ENCODE data around the gene TAF15. TPM values are rescaled to one million over a fixed set of nuclear protein-coding genes. Genes with fewer than 3 reads are reported as not detected.

TAF15 gene
- total RNA-seq, 2 experiments from 2014 or later = 316 to 330 TPM

GRCh38 chr17:35849469-35850348, 40.4 kb downstream of the TAF15 start:
- Mint-ChIP-seq H3K4me3 (no peak overlapping the region), H3K27me3 (no peaks in the 10 kb centered on the region), H3K9me3 (ENCODE audit: low read depth) (no peaks in the 10 kb centered on the region), H3K27ac (peak overlapping the region; percentile 53), H3K36me3 (ENCODE audit: low read depth) (peaks cover 39% of the 10 kb centered on the region), H3K4me1 (peaks cover 9% of the 10 kb centered on the region)
- peak; percentile 67 for DNase-seq
- ATAC-seq = peak; percentile 80
- ChIA-PET POLR2A (no interaction called here), CTCF (interaction anchor here (0.6 to 3.3 kb wide), 16 partner anchors 9 to 126 kb away, joined by 3 to 17 read pairs (median 4); no protein-coding TSS in a partner anchor)
- intact Hi-C loops (cut with DNase I, micrococcal nuclease) = loop anchor here (1.0 to 5.0 kb wide), 2 partner anchors 81 to 158 kb away; partner anchors contain the start of gene RDM1 (in 2 of the 2)

GRCh38 chr17:35855965-35856364, 46.7 kb downstream of the TAF15 start:
- intact Hi-C loops (cut with DNase I, micrococcal nuclease) = no loop called here
- ChIA-PET CTCF (interaction anchor here (0.5 kb wide), 1 partner anchor 47 kb away, joined by 3 read pairs; no protein-coding TSS in a partner anchor), POLR2A (no interaction called here)
- H3K36me3 Mint-ChIP-seq (ENCODE audit: low read depth) = peaks cover 11% of the 10 kb centered on the region
- no peak for ATAC-seq
- no peak for DNase-seq
- H3K27ac Mint-ChIP-seq = no peak overlapping the region
- peaks cover 8% of the 10 kb centered on the region for H3K4me1 Mint-ChIP-seq
- H3K9me3 Mint-ChIP-seq (ENCODE audit: low read depth) = no peaks in the 10 kb centered on the region
- no peak overlapping the region for H3K4me3 Mint-ChIP-seq
- H3K27me3 Mint-ChIP-seq = no peaks in the 10 kb centered on the region

- no peak overlapping the region for H3K4me3 Mint-ChIP-seq
- no peaks in the 10 kb centered on the region for H3K9me3 Mint-ChIP-seq (ENCODE audit: low read depth)
- POLR2A ChIA-PET = no interaction called here
- peaks cover 8% of the 10 kb centered on the region for H3K4me1 Mint-ChIP-seq
- peaks cover 6% of the 10 kb centered on the region for H3K36me3 Mint-ChIP-seq (ENCODE audit: low read depth)
- intact Hi-C loops (cut with DNase I, micrococcal nuclease) = no loop called here
- CTCF ChIA-PET = interaction anchor here (0.5 to 1.0 kb wide), 2 partner anchors 48 to 215 kb away, joined by 3 read pairs; no protein-coding TSS in a partner anchor
- no peak overlapping the region for H3K27ac Mint-ChIP-seq
- no peaks in the 10 kb centered on the region for H3K27me3 Mint-ChIP-seq
- ATAC-seq (peak; percentile 80), DNase-seq (no peak)
Measured at GRCh38 chr17:35856603-35857002, 47.3 kb downstream of the TAF15 start.

- intact Hi-C loops (cut with DNase I, micrococcal nuclease) = loop anchor here in 1 of 2 experiments (5.0 kb wide), 1 partner anchor 82 kb away; no protein-coding TSS in a partner anchor
- CTCF ChIA-PET = interaction anchor here (0.6 to 3.8 kb wide), 2 partner anchors 16 to 82 kb away, joined by 3 to 14 read pairs; no protein-coding TSS in a partner anchor
- peaks cover 13% of the 10 kb centered on the region for H3K4me1 Mint-ChIP-seq
- no peaks in the 10 kb centered on the region for H3K27me3 Mint-ChIP-seq
- H3K36me3 Mint-ChIP-seq (ENCODE audit: low read depth) = peaks cover 3% of the 10 kb centered on the region
- H3K27ac Mint-ChIP-seq = no peak overlapping the region
- ATAC-seq (no peak), DNase-seq (no peak)
- H3K4me3 Mint-ChIP-seq = no peak overlapping the region
- no peaks in the 10 kb centered on the region for H3K9me3 Mint-ChIP-seq (ENCODE audit: low read depth)
- POLR2A ChIA-PET = interaction anchor here (0.5 kb wide), 1 partner anchor 123 kb away, joined by 3 read pairs; no protein-coding TSS in a partner anchor
Measured at GRCh38 chr17:35864853-35865252, 55.6 kb downstream of the TAF15 start.

GRCh38 chr17:35865412-35866340, 56.4 kb downstream of the TAF15 start:
- H3K4me1 Mint-ChIP-seq = peaks cover 13% of the 10 kb centered on the region

GRCh38 chr17:35866341-35866950, 57.2 kb downstream of the TAF15 start:
- H3K9me3 Mint-ChIP-seq (ENCODE audit: low read depth) = no peaks in the 10 kb centered on the region

More at GRCh38 chr17:35865412-35866340, 56.4 kb downstream of the TAF15 start:
- Mint-ChIP-seq H3K36me3 (ENCODE audit: low read depth) (peaks cover 3% of the 10 kb centered on the region), H3K9me3 (ENCODE audit: low read depth) (no peaks in the 10 kb centered on the region), H3K27ac (no peak overlapping the region), H3K4me3 (no peak overlapping the region), H3K27me3 (no peaks in the 10 kb centered on the region)
- intact Hi-C loops (cut with DNase I, micrococcal nuclease) = no loop called here
- POLR2A ChIA-PET = interaction anchor here (0.6 kb wide), 1 partner anchor 51 kb away, joined by 4 read pairs; no protein-coding TSS in a partner anchor
- DNase-seq (no peak), ATAC-seq (peak; percentile 47)
- CTCF ChIA-PET = interaction anchor here (0.7 to 3.8 kb wide), 3 partner anchors 8 to 42 kb away, joined by 3 to 14 read pairs (median 4); no protein-coding TSS in a partner anchor

GRCh38 chr17:35867574-35867973, 58.3 kb downstream of the TAF15 start:
- Mint-ChIP-seq H3K27ac (no peak overlapping the region), H3K4me1 (peaks cover 23% of the 10 kb centered on the region), H3K27me3 (no peaks in the 10 kb centered on the region), H3K36me3 (ENCODE audit: low read depth) (peaks cover 3% of the 10 kb centered on the region), H3K4me3 (no peak overlapping the region), H3K9me3 (ENCODE audit: low read depth) (no peaks in the 10 kb centered on the region)
- ATAC-seq (no peak), DNase-seq (no peak)
- intact Hi-C loops (cut with DNase I, micrococcal nuclease) = no loop called here
- ChIA-PET POLR2A (no interaction called here), CTCF (no interaction called here)

More at GRCh38 chr17:35866341-35866950, 57.2 kb downstream of the TAF15 start:
- no peak for ATAC-seq
- ChIA-PET POLR2A (interaction anchor here (0.6 kb wide), 1 partner anchor 50 kb away, joined by 4 read pairs; no protein-coding TSS in a partner anchor), CTCF (interaction anchor here (0.7 to 1.2 kb wide), 2 partner anchors 9 to 41 kb away, joined by 3 to 4 read pairs; no protein-coding TSS in a partner anchor)
- no peaks in the 10 kb centered on the region for H3K27me3 Mint-ChIP-seq
- intact Hi-C loops (cut with DNase I, micrococcal nuclease) = no loop called here
- H3K4me3 Mint-ChIP-seq = no peak overlapping the region
- H3K36me3 Mint-ChIP-seq (ENCODE audit: low read depth) = peaks cover 3% of the 10 kb centered on the region
- DNase-seq = no peak
- H3K27ac Mint-ChIP-seq = no peak overlapping the region
- H3K4me1 Mint-ChIP-seq = peaks cover 18% of the 10 kb centered on the region

GRCh38 chr17:35868737-35869136, 59.5 kb downstream of the TAF15 start, which contains the start of gene HEATR9:
TSS of gene HEATR9 (minus strand) at chr17:35868891. CDS start at chr17:35868742, 149 bp downstream.
- H3K27ac Mint-ChIP-seq = no peak within 1 kb of the TSS

GRCh38 chr17:35870906-35871819, 61.9 kb downstream of the TAF15 start:
- ChIA-PET CTCF (interaction anchor here (0.5 to 1.8 kb wide), 10 partner anchors 10 to 172 kb away, joined by 3 to 5 read pairs (median 3); partner anchors contain the start of gene RDM1), POLR2A (interaction anchor here (0.6 kb wide), 2 partner anchors 59 to 203 kb away, joined by 3 read pairs; partner anchors contain the start of gene RDM1)
- H3K9me3 Mint-ChIP-seq (ENCODE audit: low read depth) = no peaks in the 10 kb centered on the region
- H3K36me3 Mint-ChIP-seq (ENCODE audit: low read depth) = no peaks in the 10 kb centered on the region
- intact Hi-C loops (cut with DNase I, micrococcal nuclease) = no loop called here
- no peaks in the 10 kb centered on the region for H3K27me3 Mint-ChIP-seq
- DNase-seq (peak; percentile 46), ATAC-seq (peak; percentile 90)
- no peak overlapping the region for H3K4me3 Mint-ChIP-seq
- peaks cover 19% of the 10 kb centered on the region for H3K4me1 Mint-ChIP-seq
- no peak overlapping the region for H3K27ac Mint-ChIP-seq

More at GRCh38 chr17:35868737-35869136, 59.5 kb downstream of the TAF15 start, which contains the start of gene HEATR9:
- Mint-ChIP-seq H3K4me1 (peaks cover 23% of the 10 kb centered on the region), H3K4me3 (no peak within 1 kb of the TSS), H3K36me3 (ENCODE audit: low read depth) (peaks cover 3% of the 10 kb centered on the region), H3K27me3 (no peaks in the 10 kb centered on the region), H3K9me3 (ENCODE audit: low read depth) (no peaks in the 10 kb centered on the region)
- DNase-seq (no peak), ATAC-seq (no peak)
- ChIA-PET POLR2A (no interaction called here), CTCF (interaction anchor here (0.6 to 1.0 kb wide), 2 partner anchors 21 to 770 kb away, joined by 3 read pairs; no protein-coding TSS in a partner anchor)
- intact Hi-C loops (cut with DNase I, micrococcal nuclease) = no loop called here
